GM21528 (cell line): ENCODE measurements around the gene LRRC19.
A peak's percentile ranks its signal among the peaks of the same experiment; 100 is the strongest.

Experiments used
- ATAC-seq: cut with Tn5 transposase; IDR thresholded peaks from one replicate; pipeline ENCODE4 v1.9.1; 2021; ENCODE audit warnings: mild to moderate bottlenecking, moderate library complexity; ENCODE audit not compliant: unreplicated experiment, low FRiP score

Gene LRRC19

GRCh38 chr9:26955921-26956859, 49.3 kb downstream of the LRRC19 start, which contains the start of gene IFT74:
Gene IFT74, plus strand, starts transcription at chr9:26956412. Its CDS starts 5,556 bp downstream, at chr9:26961968.
- peak; percentile 99 for ATAC-seq

- no peak for ATAC-seq
Observed at GRCh38 chr9:26955222-26955903, 50.1 kb downstream of the LRRC19 start.

DNA sequence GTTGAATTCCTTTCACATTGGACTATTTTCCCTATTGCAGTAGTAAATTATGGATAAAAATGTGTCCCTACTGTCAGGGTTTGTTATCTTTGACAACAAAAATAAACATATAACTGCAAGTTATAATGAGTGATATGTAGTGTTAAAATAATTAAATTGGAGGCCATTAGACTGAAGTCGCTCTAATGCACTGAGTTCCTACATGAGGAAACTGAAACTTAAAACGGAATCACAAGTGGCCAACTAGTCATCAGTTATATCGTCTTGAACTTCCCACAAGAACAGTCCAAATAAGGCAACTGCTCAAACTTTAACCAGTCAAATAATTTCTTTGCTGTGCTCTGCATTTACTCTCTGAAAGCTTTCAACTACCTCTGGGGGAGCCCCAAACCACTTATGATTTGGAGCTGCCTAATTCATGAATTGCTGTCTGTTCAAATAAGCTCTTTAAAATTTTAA, 51.4 kb downstream of the LRRC19 start:
- ATAC-seq: no peak

DNA sequence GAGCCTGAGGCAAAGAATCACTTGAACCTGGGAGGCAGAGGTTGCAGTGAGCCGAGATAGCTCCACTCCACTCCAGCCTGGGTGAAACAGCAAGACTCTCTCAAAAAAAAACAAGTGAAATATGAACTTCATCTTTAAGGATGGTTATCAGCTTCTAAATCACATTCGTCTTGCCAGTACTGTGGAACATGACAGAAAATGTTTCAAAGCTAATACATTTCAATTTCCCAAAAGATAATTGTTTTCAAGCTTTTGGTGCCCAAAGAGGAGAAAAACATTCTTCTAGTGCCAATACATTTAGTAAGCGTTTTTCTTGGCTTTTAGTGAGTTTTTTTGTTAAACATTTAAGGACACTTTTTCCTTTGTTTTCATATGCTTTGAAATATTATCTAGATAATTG, 53.7 kb downstream of the LRRC19 start:
- ATAC-seq: no peak

DNA sequence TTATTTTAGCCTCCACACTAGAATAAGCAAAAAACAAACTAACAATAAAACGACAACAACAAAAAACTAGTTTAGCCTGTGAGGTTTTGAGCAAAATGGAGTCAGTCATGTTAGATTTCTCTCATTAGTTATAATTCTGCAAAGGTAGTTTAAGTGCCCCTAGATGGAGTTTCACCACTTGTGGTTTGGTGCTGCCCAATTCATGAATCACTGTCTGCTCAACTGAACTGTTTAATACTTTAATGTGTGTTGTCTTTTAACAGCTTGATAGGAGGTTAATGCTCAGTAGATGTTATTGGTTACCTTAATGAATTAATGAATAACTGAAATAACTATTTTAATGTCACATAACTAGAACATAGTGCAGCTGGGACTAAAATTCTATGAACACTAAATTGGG, 55.0 kb downstream of the LRRC19 start:
- no peak for ATAC-seq

DNA sequence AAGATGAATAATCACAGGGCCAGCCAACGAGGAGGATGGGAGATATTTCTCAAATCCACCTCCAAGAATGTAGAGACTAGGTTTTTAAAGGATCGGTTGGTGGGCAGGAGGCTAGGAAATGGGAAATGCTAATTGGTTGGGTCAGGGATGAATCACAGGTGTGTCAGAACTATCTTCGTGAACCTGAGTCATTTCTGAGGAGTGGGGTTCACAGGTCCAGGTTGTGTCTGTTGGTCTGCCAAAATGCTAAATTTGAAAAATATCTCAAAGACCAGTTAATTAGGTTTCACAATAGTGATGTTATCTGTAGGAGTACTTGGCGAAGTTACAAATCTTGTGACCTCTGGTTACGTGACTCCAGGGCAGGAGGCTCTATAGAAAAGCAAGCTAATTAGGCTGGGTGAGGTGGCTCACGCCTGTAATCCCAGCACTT, 55.8 kb downstream of the LRRC19 start:
- ATAC-seq: no peak

GRCh38 chr9:26947736-26948135, 57.7 kb downstream of the LRRC19 start:
- ATAC-seq: no peak

- ATAC-seq: peak; percentile 99
Observed at GRCh38 chr9:26946753-26947727, 58.4 kb downstream of the LRRC19 start, which contains the start of gene PLAA. Gene PLAA, minus strand, starts transcription at chr9:26947242. Its CDS starts 197 bp downstream, at chr9:26947045.

DNA sequence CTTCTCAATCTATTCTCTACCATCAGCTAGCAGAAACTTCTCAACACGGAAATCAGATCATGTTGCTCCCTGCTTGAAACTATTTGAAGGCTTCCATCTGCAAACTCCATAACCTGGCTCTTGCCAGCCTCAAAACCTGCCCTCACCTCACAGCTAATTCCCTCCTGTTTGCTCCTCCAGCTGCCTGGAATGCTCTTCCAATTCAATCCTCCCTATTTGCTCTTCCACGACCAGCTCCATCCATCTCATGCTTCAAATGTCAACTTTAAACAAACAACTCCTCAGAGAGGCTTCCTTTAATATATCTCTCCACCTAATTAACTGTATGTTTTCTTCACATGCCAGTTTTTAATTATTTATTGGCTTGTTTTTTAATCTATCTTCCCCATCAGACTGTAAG, 59.9 kb downstream of the LRRC19 start:
- ATAC-seq: no peak
